K562 (cell line): ENCODE measurements around the gene BRME1. TPM values are rescaled to one million over a fixed set of nuclear protein-coding genes. Genes with fewer than 3 reads are reported as not detected.

Source experiments
- ADNP ChIP-seq: fragments of 200-800 bp; sonication (Bioruptor generic); IDR thresholded peaks from 2 replicates; pipeline ENCODE4 v1.6.1; 2016; ENCODE audit warnings: missing genetic modification characterization, missing compliant biosample characterization
- ARID1B ChIP-seq: fragments of 450-650 bp; IDR thresholded peaks from 2 replicates; pipeline ENCODE4 v1.6.1; 2016; ENCODE audit warnings: antibody characterized with exemption, mild to moderate bottlenecking, inconsistent platforms
- CREBBP ChIP-seq: IDR thresholded peaks from one replicate; pipeline ENCODE4 v1.6.1; 2012; ENCODE audit warnings: low read depth, mild to moderate bottlenecking, control low read depth, inconsistent platforms, low read length
- LARP7 ChIP-seq: fragments of 450-650 bp; IDR thresholded peaks from 2 replicates; pipeline ENCODE4 v1.6.1; 2016
- MED1 ChIP-seq: sonication (generic); formaldehyde crosslinking; IDR thresholded peaks from 2 replicates; pipeline ENCODE4 v1.8.1; 2023; ENCODE audit warnings: missing genetic modification reagents, borderline replicate concordance
- MXI1 ChIP-seq: IDR thresholded peaks from 2 replicates; pipeline ENCODE4 v1.6.1; 2011; ENCODE audit warnings: low read depth, mild to moderate bottlenecking, improper control_type of control experiment, low read length
- NKRF ChIP-seq: fragments of 450-650 bp; IDR thresholded peaks from 2 replicates; pipeline ENCODE4 v1.6.1; 2016; ENCODE audit warnings: borderline replicate concordance
- PHB ChIP-seq: fragments of 250-450 bp; sonication (Bioruptor Pico); IDR thresholded peaks from 2 replicates; pipeline ENCODE4 v1.5.0; 2021
- PHF8 ChIP-seq: fragments of 200-600 bp; sonication (generic); IDR thresholded peaks from 2 replicates; pipeline ENCODE4 v1.6.1; 2012; ENCODE audit warnings: mixed run types, mild to moderate bottlenecking, inconsistent platforms, low read length, moderate library complexity, borderline replicate concordance
- PML ChIP-seq: IDR thresholded peaks from 2 replicates; pipeline ENCODE4 v1.6.1; 2012; ENCODE audit warnings: low read length, inconsistent platforms
- POLR2H ChIP-seq: IDR thresholded peaks from 2 replicates; pipeline ENCODE4 v1.6.1; 2016; ENCODE audit warnings: missing genetic modification characterization, low read depth, mild to moderate bottlenecking, control low read depth, missing compliant biosample characterization, moderate library complexity
- POLR3A ChIP-seq: IDR thresholded peaks from 2 replicates; pipeline ENCODE4 v1.6.1; 2011; ENCODE audit warnings: borderline replicate concordance, mild to moderate bottlenecking, moderate library complexity; ENCODE audit not compliant: insufficient read length, insufficient read depth; ENCODE audit errors: extremely low read depth
- RFX7 ChIP-seq: fragments of 250-450 bp; sonication (Bioruptor Pico); IDR thresholded peaks from 2 replicates; pipeline ENCODE4 v1.5.1; 2021; ENCODE audit warnings: mild to moderate bottlenecking
- RHOXF2B ChIP-seq: fragments of 250-450 bp; sonication (Bioruptor Pico); conservative IDR thresholded peaks from 2 replicates; pipeline ENCODE4 v1.5.1; 2021
- SIRT6 ChIP-seq: IDR thresholded peaks from one replicate; pipeline ENCODE4 v1.6.1; 2012; ENCODE audit warnings: low read depth, mild to moderate bottlenecking, control low read depth, inconsistent platforms, low read length, moderate library complexity
- TAL1 ChIP-seq: fragments of 450-650 bp; IDR thresholded peaks from 2 replicates; pipeline ENCODE4 v1.6.1; 2016; ENCODE audit warnings: mild to moderate bottlenecking
- TCFL5 ChIP-seq: fragments of 250-450 bp; sonication (Bioruptor Pico); conservative IDR thresholded peaks from 2 replicates; pipeline ENCODE4 v1.6.1; 2021; ENCODE audit warnings: mild to moderate bottlenecking, moderate library complexity, matching md5 sums
- TGIF2 ChIP-seq: sonication (generic); formaldehyde crosslinking; IDR thresholded peaks from 2 replicates; pipeline ENCODE4 v1.8.1; 2022; ENCODE audit warnings: mild to moderate bottlenecking, missing genetic modification reagents, moderate library complexity
- U2AF2 ChIP-seq: fragments of 200-400 bp; formaldehyde crosslinking; optimal IDR thresholded peaks from 2 replicates; pipeline ENCODE3; 2017; ENCODE audit warnings: low read depth, mild to moderate bottlenecking, low read length
- ZEB2 ChIP-seq: fragments of 450-650 bp; IDR thresholded peaks from 2 replicates; pipeline ENCODE4 v1.6.1; 2016
- ZNF324 ChIP-seq: fragments of 250-450 bp; sonication (Bioruptor Pico); IDR thresholded peaks from 2 replicates; pipeline ENCODE4 v1.4.0; 2020; ENCODE audit warnings: mild to moderate bottlenecking
- ZNF408 ChIP-seq: fragments of 250-450 bp; sonication (Bioruptor Pico); IDR thresholded peaks from 2 replicates; pipeline ENCODE4 v1.4.0; 2020; ENCODE audit warnings: low read depth, mild to moderate bottlenecking, moderate library complexity
- ZNF583 ChIP-seq: fragments of 250-450 bp; sonication (Bioruptor Pico); IDR thresholded peaks from 2 replicates; pipeline ENCODE4 v1.4.0; 2020
- polyA plus RNA-seq, 8 experiments: library from polyadenylated mRNA; depleted of rRNA in 4 of 8; stranded (reverse) in 5 of 8; unstranded in 3 of 8; fragments of >200 nt; fragmentation: Nextera tagmentation in 2 of 8; fragmentation: Illumina TruSeq in 1 of 8; extraction: Ambion mirVana in 2 of 8; extraction: Trizol in 1 of 8; gene quantifications; 2 replicates each; pipeline versions ENCODE4 v1.2.1 to v1.2.3, GENCODE V29; 2011 to 2014; ENCODE audit warnings: inconsistent platforms in 1 of 8, missing spikeins in 1 of 8
- total RNA-seq, 7 experiments: library from RNA; depleted of rRNA in 6 of 7; stranded (reverse); fragments of >200 nt in 6 of 7; fragmentation: Illumina TruSeq in 2 of 7; extraction: Trizol in 2 of 7; gene quantifications; 2 replicates each; pipeline versions ENCODE4 v1.2.1 to v1.2.3, GENCODE V29; 2011 to 2021; ENCODE audit warnings: low replicate concordance in 1 of 7
- TF ChIP-seq, protein P1 (sequence below): sonication (generic); formaldehyde crosslinking; IDR thresholded peaks from 2 replicates; pipeline ENCODE4 v1.8.1; 2022; ENCODE audit warnings: missing genetic modification reagents
- TF ChIP-seq, protein P2 (sequence below): fragments of 250-450 bp; sonication (Bioruptor Pico); IDR thresholded peaks from 2 replicates; pipeline ENCODE4 v1.8.0; 2021; ENCODE audit warnings: moderate library complexity, mild to moderate bottlenecking, inconsistent platforms
- TF ChIP-seq, protein P3 (sequence below): IDR thresholded peaks from 2 replicates; pipeline ENCODE4 v1.6.1; 2011; ENCODE audit warnings: borderline replicate concordance, low read depth, mild to moderate bottlenecking, moderate library complexity, low read length; ENCODE audit not compliant: insufficient read depth, poor library complexity, severe bottlenecking

Gene BRME1
- total and polyA plus RNA-seq, 9 of the 15 experiments (the other 6 are each of a cell fraction or from before 2014, with no cell fraction given): 0.75 to 6.1 (median 3.6) TPM

DNA sequence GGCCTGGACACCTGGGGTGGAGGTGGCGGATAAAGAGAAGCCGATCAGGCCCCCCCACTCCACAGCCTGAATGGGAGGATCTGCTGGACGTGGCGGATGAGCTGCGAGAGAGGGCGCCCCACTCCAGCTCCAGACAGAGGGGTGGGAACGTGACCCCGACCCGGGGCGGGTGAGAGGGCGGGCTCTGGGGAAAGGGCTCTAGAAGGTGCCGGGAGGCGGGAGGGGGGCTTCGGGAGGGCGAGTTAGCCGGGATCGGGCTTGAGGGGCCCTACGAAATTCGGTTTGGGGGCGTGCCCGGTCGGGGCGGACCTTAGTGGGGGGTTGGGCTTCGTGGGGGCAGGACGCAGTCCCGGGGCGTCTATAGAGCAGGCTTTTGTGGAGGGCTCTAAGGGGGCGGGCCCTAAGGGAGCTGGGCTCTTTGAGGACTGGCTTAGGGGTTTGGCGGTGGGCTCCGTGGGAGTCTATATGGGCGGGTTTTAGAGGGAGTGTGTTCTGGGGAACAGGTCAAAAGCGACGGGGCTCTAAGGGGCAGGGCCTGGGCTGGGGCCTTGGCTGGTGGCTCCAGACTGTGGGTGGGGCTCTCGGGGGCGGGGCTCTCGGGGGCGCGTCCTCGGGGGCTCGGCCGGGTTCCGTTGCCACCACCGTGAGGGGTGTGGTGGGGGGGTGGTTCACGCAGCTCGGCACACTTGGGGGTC, 33.1 kb downstream of the BRME1 start (continued):
- TF ChIP-seq PHB (CRISPR knock-in tag): no peak
- TF ChIP-seq MXI1: no peak
- no peak for TF ChIP-seq TGIF2 (CRISPR knock-in tag)
- TF ChIP-seq LARP7: no peak
- TF ChIP-seq PHF8: peak; percentile 55; the same call in 1 of the 2 replicates
- TF ChIP-seq NKRF: peak; percentile 49; the same call in 1 of the 2 replicates
- TF ChIP-seq POLR2H (tag): no peak
- TF ChIP-seq, protein P1, sequence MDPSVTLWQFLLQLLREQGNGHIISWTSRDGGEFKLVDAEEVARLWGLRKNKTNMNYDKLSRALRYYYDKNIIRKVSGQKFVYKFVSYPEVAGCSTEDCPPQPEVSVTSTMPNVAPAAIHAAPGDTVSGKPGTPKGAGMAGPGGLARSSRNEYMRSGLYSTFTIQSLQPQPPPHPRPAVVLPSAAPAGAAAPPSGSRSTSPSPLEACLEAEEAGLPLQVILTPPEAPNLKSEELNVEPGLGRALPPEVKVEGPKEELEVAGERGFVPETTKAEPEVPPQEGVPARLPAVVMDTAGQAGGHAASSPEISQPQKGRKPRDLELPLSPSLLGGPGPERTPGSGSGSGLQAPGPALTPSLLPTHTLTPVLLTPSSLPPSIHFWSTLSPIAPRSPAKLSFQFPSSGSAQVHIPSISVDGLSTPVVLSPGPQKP: no peak
- no peak for TF ChIP-seq ZNF583 (CRISPR knock-in tag)
- no peak for TF ChIP-seq PML
- TF ChIP-seq CREBBP: no peak
- TF ChIP-seq POLR3A: no peak
- TF ChIP-seq, protein P2, sequence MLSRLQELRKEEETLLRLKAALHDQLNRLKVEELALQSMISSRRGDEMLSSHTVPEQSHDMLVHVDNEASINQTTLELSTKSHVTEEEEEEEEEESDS (CRISPR knock-in tag): no peak
- 0 out of 2 replicates have a peak, but pooled peaks have one; percentile 6 for TF ChIP-seq ARID1B
- TF ChIP-seq RHOXF2B (CRISPR knock-in tag): no peak
- TF ChIP-seq ADNP: no peak
- TF ChIP-seq RFX7 (CRISPR knock-in tag): no peak
- no peak for TF ChIP-seq ZNF408 (CRISPR knock-in tag)
- TF ChIP-seq ZNF324 (CRISPR knock-in tag): no peak
- TF ChIP-seq U2AF2: no peak
- TF ChIP-seq SIRT6: no peak
- no peak for TF ChIP-seq ZEB2
- no peak for TF ChIP-seq TCFL5
- TF ChIP-seq MED1 (CRISPR knock-in tag): no peak
- no peak for TF ChIP-seq TAL1
- TF ChIP-seq, protein P3, sequence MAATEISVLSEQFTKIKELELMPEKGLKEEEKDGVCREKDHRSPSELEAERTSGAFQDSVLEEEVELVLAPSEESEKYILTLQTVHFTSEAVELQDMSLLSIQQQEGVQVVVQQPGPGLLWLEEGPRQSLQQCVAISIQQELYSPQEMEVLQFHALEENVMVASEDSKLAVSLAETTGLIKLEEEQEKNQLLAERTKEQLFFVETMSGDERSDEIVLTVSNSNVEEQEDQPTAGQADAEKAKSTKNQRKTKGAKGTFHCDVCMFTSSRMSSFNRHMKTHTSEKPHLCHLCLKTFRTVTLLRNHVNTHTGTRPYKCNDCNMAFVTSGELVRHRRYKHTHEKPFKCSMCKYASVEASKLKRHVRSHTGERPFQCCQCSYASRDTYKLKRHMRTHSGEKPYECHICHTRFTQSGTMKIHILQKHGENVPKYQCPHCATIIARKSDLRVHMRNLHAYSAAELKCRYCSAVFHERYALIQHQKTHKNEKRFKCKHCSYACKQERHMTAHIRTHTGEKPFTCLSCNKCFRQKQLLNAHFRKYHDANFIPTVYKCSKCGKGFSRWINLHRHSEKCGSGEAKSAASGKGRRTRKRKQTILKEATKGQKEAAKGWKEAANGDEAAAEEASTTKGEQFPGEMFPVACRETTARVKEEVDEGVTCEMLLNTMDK: peak; percentile 90
